ENCODE data around the gene RREB1.

- TF ChIP-seq CTCF (IDR thresholded peaks at IDR 0.05), result no peak
- TF ChIP-seq EP300 (IDR thresholded peaks at IDR 0.05; ENCODE audit: low read depth), result no peak
Observed at GRCh38 chr6:7138046-7138531, 30.3 kb downstream of the RREB1 start.

All from transverse colon (tissue), 3 donors.